CD4-positive, alpha-beta T cell treated with Interleukin-21 for 1 hour (primary cell): ENCODE measurements around the gene RAB6A.
A peak's percentile ranks its signal among the peaks of the same experiment; 100 is the strongest.

Experiments used
- DNase-seq: peaks from one replicate; pipeline ENCODE4 v3.0.0-alpha.2; 2020

RAB6A gene

DNA sequence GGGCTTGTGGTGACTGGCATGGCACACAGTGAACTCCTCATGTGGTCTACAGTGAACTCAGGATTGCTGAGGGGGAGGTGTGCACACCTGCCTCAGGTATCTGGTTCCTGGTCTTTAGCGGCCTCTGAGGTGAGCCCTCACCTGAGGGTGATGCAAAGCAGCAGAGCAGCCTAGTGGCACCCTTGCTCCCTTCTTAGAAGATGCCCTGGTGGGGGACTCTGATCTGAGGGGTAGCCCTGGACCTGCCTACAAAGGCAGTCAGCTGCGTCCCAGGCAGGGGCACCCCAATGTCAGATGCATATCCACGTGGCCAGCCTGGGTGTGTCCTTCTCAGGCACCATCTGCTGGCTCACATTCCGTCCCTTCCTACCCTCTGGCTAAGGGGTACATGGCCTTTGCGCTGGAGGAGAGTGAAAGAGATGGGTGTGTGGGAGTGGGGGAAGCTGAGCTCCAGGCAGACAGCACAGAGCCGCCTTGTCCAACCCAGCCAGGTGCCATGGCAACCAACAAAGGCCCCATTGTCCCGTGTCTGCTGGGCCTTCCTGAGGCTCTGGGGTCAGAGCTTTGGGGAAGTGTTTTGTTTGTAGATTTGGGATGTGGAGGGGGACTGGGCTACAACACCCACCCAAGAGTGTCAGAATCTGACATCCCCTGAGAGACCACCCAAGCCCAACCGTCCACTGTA is 108.7 kb downstream of the RAB6A start:
- no peak for DNase-seq

GRCh38 chr11:73651661-73652045 is 109.2 kb downstream of the RAB6A start:
- DNase-seq = no peak

DNA sequence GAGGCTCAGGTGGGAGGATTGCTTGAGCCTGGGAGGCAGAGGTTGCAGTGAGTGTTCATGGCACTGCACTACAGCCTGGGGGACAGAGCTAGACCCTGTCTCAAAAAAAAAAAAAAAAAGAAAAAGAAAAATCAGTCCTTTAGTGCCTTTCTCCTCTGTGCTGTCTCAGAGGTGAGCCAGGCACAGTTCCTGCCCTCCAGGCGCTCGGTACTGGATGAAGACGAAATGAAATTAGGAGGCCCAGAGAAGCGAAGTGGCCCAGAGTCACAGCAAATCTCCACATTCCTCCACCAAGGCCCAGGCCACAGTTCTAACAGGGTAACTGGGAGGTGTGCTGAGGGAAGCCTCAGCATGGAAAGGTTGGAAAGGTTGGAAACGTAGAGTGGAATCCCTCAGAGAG is 109.6 kb downstream of the RAB6A start:
- DNase-seq = no peak

GRCh38 chr11:73650400-73650799 is 110.5 kb downstream of the RAB6A start:
- DNase-seq = no peak

DNA sequence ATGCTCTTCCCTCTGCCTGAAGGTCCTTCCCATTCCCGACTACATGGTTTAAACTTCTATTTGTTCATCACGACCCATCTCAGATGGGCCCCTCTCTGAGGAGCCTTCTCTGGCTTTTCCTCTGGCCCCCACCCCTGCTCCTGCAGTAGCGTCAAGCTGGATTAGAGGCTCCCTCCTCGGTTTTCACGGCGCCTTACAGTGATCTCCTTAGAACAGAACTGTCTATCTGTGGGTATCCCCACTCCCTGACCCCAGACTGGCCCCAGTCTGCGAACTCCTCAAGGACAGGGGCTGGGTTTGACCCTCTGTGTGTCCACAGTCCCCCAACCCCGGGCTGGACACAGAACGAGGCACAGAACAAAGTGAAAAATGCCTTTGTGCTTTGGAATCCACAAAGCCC is 111.7 kb downstream of the RAB6A start:
- DNase-seq = no peak

DNA sequence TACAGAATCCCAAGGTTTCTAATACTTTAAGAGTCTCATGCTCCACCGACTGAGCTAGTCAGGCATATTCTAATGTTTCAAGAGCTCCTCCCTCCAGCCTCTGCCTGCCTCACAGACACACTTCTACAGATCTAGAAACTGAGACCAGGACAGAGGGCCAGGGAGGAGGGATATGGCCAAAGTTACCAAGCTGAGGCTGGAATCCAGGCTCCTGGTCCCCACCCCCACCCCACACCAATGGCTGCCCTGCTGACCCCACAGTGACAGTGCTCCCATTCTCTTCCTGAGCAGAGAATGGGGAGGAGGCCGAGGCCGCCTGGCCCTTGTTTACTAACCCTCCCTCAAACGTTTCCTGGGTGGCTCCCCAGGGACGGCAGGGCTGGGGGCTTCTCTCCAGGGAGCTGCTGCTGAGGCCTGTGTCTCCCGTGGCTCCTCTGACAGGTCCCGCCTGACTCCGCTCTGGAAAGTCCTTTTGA is 112.3 kb downstream of the RAB6A start:
- DNase-seq = no peak

DNA sequence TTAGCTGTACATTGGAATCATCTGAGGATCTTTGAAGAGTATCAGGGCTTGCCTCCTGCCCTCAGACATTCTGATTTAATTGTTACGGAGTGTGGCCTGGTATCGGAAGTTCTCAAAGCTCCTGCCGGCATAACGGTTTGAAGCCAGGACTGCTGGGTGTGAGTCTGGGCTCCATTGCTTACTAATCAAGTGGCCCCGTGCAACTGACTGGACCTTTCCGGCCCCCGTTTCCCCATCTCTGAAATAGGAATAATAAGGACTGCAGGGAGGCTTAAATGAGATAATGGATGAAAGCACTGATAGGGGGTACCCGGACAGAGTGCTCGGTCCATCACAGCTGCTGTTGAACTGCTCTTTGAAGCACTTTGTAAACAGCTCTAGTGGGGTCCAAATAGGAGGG is 112.8 kb downstream of the RAB6A start:
- no peak for DNase-seq

- DNase-seq = peak; percentile 96
Observed at GRCh38 chr11:73647459-73648100, 113.3 kb downstream of the RAB6A start.

DNA sequence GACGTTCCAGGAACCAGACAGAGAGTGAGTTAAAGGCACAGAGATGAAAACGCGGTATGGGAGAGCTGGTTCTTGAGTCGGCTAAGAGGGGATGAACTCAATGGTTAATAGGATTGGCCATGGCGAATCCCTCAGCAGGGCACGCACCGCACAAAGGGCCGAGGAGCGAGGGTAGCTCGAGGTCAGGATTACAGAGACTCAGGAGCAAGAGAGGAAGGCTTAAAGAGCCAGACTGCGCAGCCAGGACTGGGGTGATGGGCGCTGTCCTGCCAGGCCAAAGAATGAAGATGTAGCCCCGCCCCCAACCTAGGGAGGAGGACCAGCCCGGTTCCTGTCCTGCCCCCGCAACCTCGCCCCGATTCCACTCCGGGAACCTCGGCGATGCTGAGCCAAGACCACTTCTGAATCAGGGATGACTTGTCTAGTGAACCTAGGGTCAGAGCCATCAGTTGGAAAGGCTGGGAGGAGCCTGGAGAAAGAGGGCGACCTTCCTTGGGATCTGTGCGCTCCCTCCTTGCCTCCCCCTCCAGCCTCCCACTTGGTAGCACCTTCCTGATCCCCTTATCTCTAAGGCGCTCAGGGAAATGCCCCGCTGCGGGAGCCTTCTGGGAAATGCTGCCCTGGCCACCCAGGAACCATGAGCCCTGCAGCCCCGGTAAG is 114.8 kb downstream of the RAB6A start, which contains the start of gene PLEKHB1:
Gene PLEKHB1 (plus strand): TSS at position 610 of the 660 bp plus-strand sequence. CDS start 28 bp downstream, at position 638.
- DNase-seq = no peak

DNA sequence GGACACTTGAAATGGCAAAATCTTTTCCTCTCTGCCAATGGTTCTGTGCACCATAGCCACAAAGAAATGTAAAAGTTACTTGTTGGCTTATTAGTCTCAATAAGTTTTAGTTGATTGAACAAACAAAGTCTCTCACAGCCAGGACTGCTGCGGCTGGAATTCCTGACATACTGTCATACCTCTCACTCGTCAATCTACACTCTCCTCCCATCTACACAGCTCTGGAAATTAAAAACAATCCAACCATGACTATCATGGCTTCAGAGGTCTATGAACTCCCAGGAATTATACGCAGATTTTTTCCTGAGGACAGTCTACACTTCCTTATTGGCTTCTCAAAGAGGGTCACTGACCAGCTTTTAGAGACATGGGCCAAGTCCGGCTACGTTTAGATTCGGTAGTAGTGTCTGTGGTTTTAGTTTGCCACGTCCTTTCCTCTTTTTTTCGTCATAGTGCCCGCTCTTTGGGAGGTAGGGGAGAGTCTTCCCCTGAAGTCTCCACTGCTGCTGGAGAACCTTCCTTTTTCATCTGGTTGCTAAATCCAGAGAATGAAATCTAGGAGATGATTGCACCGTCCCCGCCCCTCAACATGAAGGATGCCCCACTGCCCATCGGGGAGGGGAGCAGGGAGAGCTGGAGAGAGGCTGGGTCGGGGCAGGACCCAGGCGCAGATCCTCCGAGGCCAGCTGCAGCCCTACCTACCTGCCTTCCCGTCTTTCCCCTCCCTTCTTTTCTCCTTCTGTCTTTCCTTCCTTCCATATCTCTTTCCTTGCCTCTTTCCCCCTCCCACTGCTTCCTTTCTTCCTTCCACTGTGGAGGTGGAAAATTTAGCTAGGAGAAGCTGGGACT is 115.5 kb downstream of the RAB6A start:
- no peak for DNase-seq

GRCh38 chr11:73641668-73642067 is 119.2 kb downstream of the RAB6A start:
- DNase-seq = no peak

GRCh38 chr11:73640592-73640991 is 120.3 kb downstream of the RAB6A start:
- no peak for DNase-seq

GRCh38 chr11:73637012-73637411 is 123.9 kb downstream of the RAB6A start:
- no peak for DNase-seq

DNA sequence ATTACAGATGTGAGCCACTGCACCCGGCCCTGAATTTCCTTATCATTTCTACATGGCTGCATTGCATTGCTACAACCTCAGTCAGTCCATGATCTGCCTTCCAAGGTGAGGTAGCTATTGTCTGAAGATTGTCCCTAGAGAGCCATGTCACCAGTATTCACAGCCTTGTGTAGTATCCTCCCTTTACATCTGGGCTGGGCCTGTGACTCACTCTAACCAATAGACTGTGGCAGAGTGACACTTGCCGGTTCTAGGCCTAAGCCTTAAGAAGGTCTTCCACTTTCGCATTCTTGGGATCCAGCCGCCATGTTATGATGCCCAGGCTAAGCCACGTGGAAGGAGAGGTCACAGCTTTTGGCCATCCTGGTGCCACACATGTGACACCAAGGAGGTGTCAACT is 124.6 kb downstream of the RAB6A start:
- no peak for DNase-seq

- DNase-seq = no peak
Observed at GRCh38 chr11:73635721-73636120, 125.2 kb downstream of the RAB6A start.

DNA sequence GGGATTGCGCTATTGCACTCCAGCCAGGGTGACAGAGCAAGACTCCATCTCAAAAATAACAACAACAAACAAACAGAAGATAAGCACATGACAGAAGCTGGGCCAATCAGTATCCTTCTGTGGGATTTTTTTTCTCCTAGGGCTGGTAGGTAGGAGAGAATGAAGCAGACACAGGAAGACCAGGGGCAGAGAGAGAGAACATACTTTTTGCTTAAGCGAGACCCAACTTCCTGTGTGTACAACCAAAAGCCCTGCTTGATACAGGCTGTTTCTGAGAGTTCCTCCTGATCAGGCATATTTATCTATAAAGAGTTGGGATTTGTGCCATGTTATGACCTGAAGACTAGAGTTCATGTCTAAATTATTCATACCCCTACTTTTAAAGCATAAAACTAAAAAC is 126.9 kb downstream of the RAB6A start:
- DNase-seq = no peak

DNA sequence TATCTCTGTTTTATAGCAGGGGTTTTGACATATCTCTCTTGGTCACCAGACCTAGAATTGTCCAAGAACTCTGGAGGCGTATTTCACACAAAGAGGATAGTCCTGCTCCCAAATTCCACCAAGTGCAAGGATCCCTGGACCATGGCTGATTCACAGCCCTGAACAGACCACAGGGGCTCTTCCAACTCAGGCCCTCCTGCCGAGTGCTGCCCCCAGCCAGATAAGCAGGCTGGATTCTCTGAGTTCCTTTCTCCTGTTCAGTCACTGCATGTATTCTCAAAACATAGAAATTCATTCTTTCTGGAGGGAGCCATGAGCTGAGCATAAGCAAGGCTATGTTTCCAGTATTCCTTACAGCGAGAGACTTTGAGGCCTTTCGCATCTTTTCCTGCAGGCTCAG is 127.9 kb downstream of the RAB6A start:
- no peak for DNase-seq

- DNase-seq = no peak
Observed at GRCh38 chr11:73629907-73630306, 131.0 kb downstream of the RAB6A start.

DNA sequence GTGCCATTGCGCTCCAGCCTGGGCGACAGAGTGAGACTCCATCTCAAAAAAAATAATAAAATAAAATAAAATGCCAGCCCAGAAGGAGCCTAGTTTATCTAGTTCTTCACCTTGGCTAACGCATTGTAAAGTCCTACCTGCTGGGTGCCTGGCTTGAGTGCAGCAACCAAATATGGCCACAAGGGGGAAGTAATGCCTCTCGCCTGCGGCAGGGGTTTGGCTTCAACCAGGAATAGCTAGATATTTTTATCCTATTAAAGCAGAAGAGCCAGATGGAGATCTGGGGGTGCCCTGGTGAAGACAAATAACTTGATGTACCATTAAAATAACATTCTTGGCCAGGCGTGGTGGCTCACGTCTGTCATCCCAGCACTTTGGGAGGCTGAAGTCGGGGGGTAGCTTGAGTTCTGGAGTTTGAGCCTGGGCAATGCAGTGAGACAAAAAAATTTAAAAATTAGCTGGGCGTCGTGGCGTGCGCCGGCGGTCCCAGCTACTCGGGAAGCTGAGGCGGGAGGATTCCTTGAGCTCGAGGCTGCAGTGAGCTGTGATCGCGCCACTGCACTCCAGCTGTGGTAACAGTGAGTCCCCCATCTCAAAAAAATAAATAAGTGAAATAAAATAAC is 135.1 kb downstream of the RAB6A start:
- peak; percentile 77 for DNase-seq
